NCI-H1436 treated with DMSO at 0.1 percent for 48 hours (cell line): ENCODE measurements around the gene LTB4R.

Source experiments
- DNase-seq: peaks from one replicate; lab custom pipeline; 2025; lab: John Stamatoyannopoulos, UW

Gene LTB4R

GRCh38 chr14:24310646-24311604, at the start of gene LTB4R:
Gene LTB4R (plus strand): TSS chr14:24311502. CDS start chr14:24315652, 4,150 bp downstream.
- DNase-seq: no peak

DNA sequence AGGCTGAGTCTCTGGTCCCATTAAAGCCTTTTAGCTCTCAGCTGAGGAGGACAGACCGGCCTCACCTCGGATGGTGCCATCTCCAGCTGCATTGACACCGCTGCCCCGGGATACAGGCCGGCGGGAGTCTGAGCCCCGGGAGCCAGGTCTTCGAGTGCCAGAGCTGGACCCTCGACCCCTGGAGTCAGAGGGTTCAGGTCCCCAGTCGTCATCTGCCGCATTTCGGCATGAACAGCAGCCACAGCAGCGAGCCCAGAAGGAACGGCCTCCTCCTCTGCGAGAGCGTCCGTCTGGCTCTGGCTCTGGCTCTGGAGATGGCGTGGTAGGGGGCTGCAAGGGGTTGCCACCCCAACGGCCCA, 49.4 kb upstream of the LTB4R start:
- no peak for DNase-seq

- no peak for DNase-seq
Observed at GRCh38 chr14:24262821-24263733, 48.2 kb upstream of the LTB4R start, which contains the start of gene TGM1. Gene TGM1 (minus strand): TSS chr14:24263177. CDS start chr14:24262352, 825 bp downstream.

DNA sequence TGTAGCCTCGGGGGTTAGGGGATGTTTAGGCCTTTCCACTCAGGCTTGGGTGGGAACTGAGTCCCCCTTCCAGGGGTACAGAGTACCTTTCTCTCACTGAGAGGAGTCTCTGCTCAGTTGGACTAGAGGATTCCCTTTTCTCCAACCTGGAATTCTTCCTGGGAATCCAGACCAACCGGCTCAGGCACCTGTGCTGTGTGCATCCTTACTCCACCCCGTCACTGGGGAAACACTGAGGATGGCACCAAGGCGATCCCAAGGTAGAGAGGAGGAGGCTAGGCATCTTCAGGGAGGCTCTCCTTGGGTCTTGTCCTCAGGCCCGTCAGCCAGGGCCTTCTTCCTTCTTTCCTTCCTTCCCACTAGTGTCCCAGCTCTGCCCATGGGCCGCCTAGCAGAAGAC, 47.5 kb upstream of the LTB4R start:
- DNase-seq: no peak

GRCh38 chr14:24264298-24264697, 47.0 kb upstream of the LTB4R start:
- DNase-seq: no peak

- DNase-seq: no peak
Observed at GRCh38 chr14:24266344-24267244, 44.7 kb upstream of the LTB4R start.

DNA sequence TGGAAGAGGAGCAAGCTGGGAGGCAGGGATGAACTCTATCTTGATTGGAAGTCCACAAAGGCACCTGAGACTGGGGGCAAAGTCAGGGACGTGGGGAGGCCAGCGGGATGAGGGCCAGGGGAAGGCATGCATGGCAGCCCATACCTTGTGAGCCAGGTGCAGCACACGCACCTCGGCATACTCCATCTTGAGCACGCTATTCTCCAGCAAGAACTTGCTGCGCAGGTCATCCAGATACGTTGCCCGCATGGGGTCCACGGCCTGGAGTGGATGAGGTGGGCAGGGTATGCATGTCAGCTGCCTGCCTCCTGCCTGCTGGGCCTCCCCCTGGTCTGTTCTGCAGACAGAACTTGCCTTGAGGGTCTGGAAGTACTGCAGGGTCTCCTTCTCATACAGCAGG, 43.8 kb upstream of the LTB4R start:
- no peak for DNase-seq

GRCh38 chr14:24268225-24268624, 43.1 kb upstream of the LTB4R start:
- DNase-seq: no peak

- no peak for DNase-seq
Observed at GRCh38 chr14:24269368-24269767, 41.9 kb upstream of the LTB4R start.

DNA sequence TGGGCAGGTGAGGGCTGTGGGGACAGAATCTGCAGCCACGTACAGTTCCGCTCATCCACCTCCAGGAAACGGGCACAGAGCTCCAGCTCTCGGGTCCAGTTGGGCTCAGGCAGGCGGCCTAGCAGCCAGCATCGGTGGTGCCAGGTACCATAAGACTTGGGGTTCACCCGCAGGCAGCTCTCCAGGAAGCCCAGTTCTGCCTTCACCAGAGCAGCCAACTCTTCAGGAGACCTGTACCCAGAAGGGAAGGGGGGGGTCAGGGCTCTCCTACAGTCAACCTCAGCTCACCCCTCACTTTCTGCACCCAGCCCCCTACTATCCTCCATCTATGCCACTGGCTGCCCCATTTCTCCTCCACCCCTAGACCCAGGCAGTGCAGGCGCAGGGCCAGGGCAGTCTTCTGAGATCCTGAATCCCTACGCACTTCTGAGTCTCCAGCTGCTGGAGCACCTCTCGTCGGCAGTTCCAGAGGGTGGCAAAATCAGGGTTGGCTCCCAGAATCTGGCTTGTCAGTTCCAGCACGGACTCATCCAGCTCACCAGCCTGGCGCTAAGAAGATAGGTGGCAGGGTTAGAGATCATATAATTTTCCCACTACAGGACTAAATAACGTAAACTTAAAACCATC, 41.3 kb upstream of the LTB4R start:
- DNase-seq: no peak

DNA sequence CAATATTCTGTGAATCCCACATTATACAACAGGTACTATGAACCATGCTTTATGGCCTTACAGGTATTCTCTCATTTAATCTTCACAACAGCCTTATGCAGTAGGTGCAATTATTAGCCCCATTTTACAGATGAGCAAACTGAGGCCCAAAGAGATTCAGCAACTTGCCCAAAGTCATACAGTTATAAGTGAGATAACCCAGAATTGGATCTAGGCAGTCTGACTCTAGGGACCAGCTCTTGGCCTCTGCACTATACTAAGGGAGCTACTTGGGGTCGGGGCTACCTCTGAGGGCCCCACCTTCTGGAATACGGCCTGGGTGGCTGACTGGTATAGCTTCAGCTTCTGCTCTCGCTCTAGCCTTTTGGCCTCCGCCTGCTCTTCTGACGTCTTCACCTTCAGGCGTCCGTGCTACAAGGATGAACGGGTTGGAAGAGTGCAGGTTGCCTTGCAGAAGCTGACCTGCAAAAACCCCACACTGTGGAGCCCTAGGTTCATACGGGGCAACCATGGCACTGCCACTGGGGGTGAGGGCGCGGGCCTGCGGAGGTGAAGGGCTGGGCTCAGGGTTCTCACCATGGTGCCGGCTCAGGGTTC, 40.7 kb upstream of the LTB4R start:
- no peak for DNase-seq

DNA sequence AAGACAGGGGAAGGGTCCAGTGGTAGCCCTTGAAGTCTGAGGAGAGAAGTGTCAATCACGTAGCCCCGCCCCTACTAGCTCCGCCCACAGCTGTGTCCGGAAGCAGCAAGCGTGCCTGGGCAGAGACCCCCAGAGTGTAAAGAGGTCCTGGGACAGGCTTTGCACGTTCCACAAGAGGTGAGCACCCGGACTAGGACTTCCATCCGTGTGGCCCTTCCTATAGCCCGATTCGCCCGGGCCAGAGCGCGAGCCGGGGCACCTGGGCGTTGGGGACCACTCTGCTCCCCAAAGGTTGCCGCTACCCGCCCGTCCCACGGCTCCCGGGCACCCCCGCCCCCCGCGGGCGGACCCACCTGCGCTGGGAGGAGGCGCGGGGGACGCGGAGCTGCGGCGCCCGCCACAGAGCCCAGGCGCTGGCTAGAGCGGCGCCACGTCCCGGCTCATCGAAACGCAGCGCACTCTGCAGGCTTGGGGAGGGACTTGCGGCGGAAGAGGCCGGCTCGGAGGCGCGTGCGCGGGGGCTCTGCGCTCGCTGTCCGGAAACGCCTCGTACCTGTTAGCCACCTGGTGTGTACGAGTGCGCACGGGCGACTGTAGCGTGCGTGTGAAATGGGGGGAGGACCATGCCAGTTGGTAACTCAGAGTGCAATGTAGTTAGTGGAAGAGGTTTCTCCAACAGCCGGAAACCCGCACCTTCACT, 40.0 kb upstream of the LTB4R start, which contains the start of gene RABGGTA:
TSS of gene RABGGTA (minus strand) at position 464 of the 700 bp plus-strand sequence. CDS start 482 bp downstream, outside the sequence.
- peak; percentile 57 for DNase-seq

DNA sequence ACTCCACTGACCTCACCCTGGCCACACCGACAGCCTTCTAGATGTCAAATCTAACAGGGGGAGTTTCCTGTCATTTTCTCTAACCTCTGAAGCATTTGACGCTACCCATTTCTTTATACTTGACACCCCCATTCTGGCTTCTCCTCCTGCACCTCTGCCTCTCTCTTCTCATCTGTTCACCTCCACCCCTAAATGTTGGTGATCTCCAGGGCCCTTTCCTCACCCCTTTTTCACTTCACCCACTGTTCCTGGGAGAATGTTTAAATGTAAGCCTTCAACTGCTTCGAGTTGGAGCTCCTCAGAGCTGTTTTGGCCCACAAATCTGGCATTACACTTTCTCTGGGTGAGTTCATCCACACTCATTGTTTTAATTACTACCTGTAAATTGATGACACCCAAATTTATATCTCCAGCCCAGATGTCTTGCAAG, 39.5 kb upstream of the LTB4R start:
- no peak for DNase-seq

DNA sequence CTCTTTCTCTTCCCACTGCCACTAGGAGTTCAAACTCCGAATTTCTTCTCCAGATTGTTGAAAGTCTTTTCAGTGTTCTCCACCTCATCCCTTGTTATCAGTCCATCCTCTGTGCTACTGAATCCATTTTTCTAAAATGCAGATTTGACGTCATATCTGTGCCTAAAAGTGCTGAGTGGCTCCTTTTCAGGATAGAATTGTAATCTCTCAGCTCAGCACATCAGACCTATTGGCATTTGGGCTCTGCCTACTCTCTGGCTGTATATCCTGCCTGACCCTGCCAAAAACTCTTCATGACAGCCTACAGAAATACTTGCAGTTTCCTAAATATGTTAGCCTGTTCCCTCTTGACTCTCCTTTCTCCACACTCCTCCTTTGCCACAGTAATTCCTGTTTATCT, 38.8 kb upstream of the LTB4R start:
- DNase-seq: no peak

- DNase-seq: no peak
Observed at GRCh38 chr14:24273422-24273998, 37.8 kb upstream of the LTB4R start.

- no peak for DNase-seq
Observed at GRCh38 chr14:24274101-24274543, 37.2 kb upstream of the LTB4R start.

DNA sequence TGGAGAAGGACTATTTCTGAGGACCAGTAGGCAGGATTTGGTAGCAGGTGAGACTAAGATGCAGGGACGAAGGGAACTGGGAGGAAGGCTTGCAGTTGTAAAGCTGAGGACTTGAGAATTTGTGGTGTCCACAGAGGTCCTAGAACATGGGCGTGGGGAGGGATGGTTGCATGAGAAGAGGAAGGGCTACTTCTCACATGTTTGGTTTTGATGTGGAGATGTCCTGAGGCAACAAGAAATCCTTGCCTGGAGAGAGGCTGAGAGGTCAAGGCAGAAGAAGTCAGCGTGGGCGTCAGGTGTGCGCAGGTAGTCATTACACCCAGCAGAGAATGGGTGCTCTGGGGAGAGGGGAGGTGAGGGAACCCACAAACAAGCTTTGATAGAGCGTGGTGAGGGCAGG, 34.2 kb upstream of the LTB4R start:
- no peak for DNase-seq

GRCh38 chr14:24277606-24278321, 33.5 kb upstream of the LTB4R start:
- no peak for DNase-seq

DNA sequence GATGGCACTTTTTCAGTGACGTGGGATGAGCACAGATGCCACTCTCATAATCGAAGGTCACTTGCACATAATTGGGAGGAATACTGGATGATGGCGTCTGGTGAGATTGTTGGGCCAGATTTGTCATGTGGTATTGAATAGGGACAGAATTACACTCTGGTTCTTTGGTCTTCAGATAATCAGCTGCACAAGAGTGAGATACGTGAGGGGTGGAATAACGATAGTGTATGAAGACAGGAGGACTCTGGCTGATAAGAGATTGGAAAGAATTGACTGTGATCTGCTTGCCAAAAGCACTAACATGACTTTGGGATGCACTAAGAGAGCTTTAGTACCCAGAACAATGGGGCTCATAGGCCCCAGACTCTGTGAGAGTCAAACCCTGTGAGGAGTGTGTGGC, 32.9 kb upstream of the LTB4R start:
- no peak for DNase-seq
